ENCODE results near the gene MYRIP. TPM values are rescaled to one million over a fixed set of nuclear protein-coding genes. Genes with fewer than 3 reads are reported as not detected.

The MYRIP gene
- total and polyA plus RNA-seq, 2 experiments from 2014 or later = 1.5 to 1.8 TPM

GRCh38 chr3:40097131-40098117 is 288.0 kb downstream of the MYRIP start (continued):
- no peak for TF ChIP-seq EZH2phosphoT487 (IDR thresholded peaks at IDR 0.05; ENCODE audit: unreplicated experiment)
- TF ChIP-seq CTCF (conservative IDR thresholded peaks at IDR 0.05; ENCODE audit: low read depth in 2 of 2) = no peak
- TF ChIP-seq STAT1 (IDR thresholded peaks at IDR 0.05; ENCODE audit: unreplicated experiment) = no peak
- TF ChIP-seq JUNB (IDR thresholded peaks at IDR 0.05; ENCODE audit: unreplicated experiment) = no peak
- no peak for TF ChIP-seq NANOG (IDR thresholded peaks at IDR 0.05; ENCODE audit: borderline replicate concordance)

- H3K27ac ChIP-seq (ENCODE audit: low read depth) = no peak overlapping the region
- peak overlapping the region; percentile 55; the same call in 1 of the 2 replicates for H3K4me2 ChIP-seq
- H3K36me3 ChIP-seq (ENCODE audit: insufficient read depth) = no peaks in the 10 kb centered on the region
- H3K79me2 ChIP-seq (replicated peaks; ENCODE audit: insufficient read depth) = no peaks in the 10 kb centered on the region
- no peaks in the 10 kb centered on the region for H3K27me3 ChIP-seq (ENCODE audit: insufficient read depth)
- Mint-ChIP-seq H3K4me1 (peaks cover 19% of the 10 kb centered on the region), H3K27me3 (ENCODE audit: insufficient read depth, low read depth, poor library complexity) (peaks cover 5% of the 10 kb centered on the region), H3K9me3 (peaks cover 6% of the 10 kb centered on the region; the same call in 1 of the 3 replicates), H3K27ac (no peak overlapping the region), H3K4me3 (no peak overlapping the region), H3K36me3 (ENCODE audit: low read depth) (no peaks in the 10 kb centered on the region)
- H3K4me1 ChIP-seq (ENCODE audit: insufficient read depth) = peaks cover 10% of the 10 kb centered on the region
- H3K9me2 ChIP-seq (ENCODE audit: insufficient read depth) = no peaks in the 10 kb centered on the region
- ATAC-seq = peak; percentile 32; the same call in 2 of the 3 replicates
- TF ChIP-seq ZNF462 (CRISPR knock-in tag; IDR thresholded peaks at IDR 0.05) = no peak
- no peak for TF ChIP-seq NANOG (IDR thresholded peaks at IDR 0.05; ENCODE audit: borderline replicate concordance)
- no peak for TF ChIP-seq REST (IDR thresholded peaks at IDR 0.05; ENCODE audit: unreplicated experiment)
- TF ChIP-seq EZH2 (IDR thresholded peaks at IDR 0.05; ENCODE audit: low read depth, unreplicated experiment) = no peak
- no peak for TF ChIP-seq EZH2phosphoT487 (IDR thresholded peaks at IDR 0.05; ENCODE audit: unreplicated experiment)
- no peak for TF ChIP-seq ETS1 (IDR thresholded peaks at IDR 0.05)
- H3K4me3 ChIP-seq = no peak overlapping the region
- no peak for DNase-seq (ENCODE audit: low spot score)
- H4K20me1 ChIP-seq (replicated peaks; ENCODE audit: insufficient read depth) = no peaks in the 10 kb centered on the region
- no peaks in the 10 kb centered on the region for H3F3A ChIP-seq (replicated peaks; ENCODE audit: low read depth)
- no peak overlapping the region for H2AFZ ChIP-seq
These were observed 288.9 kb downstream of the MYRIP start for GRCh38 chr3:40098261-40098759.
